T47D (cell line): ENCODE data around the gene PPARGC1A.
A peak's percentile ranks its signal among the peaks of the same experiment; 100 is the strongest.

Experiments used
- DNase-seq, 2 experiments: peaks; one replicate each; pipeline versions ENCODE4 v3.0.0 to v3.0.0-alpha.2; 2011 to 2012; ENCODE audit warnings: low read depth in 1 of 2, low spot score in 1 of 2
- JUND ChIP-seq: IDR thresholded peaks from 2 replicates; pipeline ENCODE4 v1.6.1; 2012; ENCODE audit warnings: low read depth
- in situ Hi-C: cut with HindIII; loops from 2 replicates; pipeline ENCODE4 v1.10.0; 2016; ENCODE audit warnings: low sequenced_read_pairs, low pct_unique_long_range_greater_than_20kb

PPARGC1A gene

DNA sequence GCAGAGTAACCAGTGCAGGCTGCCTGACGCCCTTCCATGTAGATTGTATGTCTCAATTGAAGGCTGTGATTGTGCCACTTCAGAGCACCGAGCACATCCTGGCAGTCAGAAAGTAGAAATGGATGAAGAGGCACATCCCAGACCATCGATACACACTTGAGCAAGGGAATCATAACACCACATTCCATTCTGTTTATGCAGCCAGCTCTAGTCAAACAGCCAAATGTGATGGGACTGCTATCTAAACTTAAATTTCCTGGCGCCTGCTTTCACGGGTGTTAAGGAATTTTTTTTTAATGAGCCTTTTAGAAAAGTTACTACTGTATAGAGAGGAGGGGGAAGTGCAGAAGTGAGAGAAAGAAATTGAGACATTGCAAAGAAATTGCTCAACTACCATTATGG, 84.4 kb downstream of the PPARGC1A start:
- no peak for DNase-seq
- in situ Hi-C loops: no loop called here
- no peak for TF ChIP-seq JUND

DNA sequence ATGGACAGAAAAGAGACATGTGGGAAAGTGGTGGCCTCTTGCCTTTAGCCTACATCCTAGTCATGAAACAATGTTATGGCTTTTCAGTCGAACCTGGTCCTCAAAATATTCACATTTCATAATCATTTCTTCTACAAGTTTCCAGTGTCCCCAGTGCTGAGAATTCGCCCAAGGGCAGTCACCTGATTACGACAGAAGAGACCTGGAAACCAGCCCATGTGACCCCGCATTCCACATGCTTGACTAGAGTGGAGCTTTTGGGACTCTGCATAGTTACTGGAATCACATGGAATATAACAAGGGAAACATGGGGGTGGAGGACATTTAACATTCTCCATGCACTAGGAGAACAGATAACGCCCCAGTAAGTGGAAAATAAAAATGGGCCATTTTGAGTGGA, 100.1 kb downstream of the PPARGC1A start:
- TF ChIP-seq JUND: no peak
- in situ Hi-C loops: no loop called here
- DNase-seq: peak in 1 of 2 experiments; percentile 50

DNA sequence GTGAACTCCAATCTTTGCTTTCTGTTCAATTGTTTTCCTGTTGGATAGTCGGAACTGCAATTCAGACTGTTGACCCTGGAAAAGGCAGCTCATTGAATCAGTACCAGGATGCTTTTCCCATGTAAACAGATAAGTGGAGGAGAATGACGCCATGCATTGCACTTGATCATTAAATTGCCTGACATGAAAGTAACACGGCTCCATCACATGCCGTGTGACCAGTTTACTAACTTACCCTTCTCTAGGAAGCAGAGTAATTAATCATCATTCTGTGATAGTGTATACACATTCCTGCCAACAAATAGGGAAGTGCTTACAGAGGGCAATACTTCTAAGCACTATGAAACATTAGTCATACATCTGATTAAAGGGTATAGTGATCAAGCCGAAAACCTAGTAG, 101.4 kb downstream of the PPARGC1A start:
- in situ Hi-C loops: no loop called here
- no peak for TF ChIP-seq JUND
- DNase-seq: no peak

DNA sequence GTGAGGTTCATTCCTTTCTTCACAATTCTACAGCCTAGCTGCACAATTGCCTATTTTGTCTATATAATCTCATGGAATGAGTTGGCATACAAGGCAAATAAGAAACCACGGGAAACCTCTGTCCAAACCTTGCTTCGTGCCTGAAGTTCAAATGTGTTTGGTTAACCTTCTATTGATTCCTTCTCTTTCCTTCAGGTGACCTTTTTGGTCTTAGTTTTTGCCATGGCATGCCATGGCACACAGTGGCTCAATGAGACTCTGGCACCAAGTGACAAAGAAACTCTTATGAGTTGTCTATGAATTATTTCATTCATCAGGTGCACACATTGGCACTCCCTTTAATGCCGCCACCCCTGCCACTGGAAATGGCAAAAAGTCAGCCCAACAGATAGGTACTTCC, 101.8 kb downstream of the PPARGC1A start:
- in situ Hi-C loops: no loop called here
- no peak for TF ChIP-seq JUND
- DNase-seq: no peak

DNA sequence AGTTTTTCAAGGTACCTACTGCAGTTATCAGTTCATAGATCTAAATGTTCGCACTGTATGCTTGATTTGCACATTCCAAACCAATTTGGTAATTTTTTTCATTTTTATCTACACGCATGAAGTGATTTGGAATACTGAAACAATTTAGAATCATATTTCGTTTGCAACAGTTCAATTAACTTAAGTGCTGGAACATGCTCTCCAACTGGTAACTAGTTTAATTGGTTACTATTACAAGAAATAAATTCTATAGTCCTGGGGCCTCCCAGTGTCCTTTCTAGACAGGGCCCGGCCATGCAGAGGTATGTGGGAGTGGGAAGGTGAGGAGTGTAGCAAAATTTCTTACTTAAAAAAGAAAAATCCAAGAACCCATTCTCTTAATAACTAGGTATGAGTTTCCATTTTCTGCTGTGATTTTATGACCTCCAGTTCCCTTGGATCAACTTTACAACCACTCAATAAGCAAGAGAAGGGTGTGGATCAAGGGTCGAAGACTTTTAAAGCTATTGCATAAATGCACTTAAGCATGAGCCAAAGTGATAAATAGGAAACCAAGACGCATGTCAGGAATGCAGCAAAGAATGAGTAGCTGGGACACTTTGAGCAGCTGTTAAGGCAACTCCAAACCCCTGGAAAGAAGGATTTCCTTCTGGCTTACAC, 106.9 kb downstream of the PPARGC1A start:
- in situ Hi-C loops: no loop called here
- no peak for DNase-seq
- no peak for TF ChIP-seq JUND

DNA sequence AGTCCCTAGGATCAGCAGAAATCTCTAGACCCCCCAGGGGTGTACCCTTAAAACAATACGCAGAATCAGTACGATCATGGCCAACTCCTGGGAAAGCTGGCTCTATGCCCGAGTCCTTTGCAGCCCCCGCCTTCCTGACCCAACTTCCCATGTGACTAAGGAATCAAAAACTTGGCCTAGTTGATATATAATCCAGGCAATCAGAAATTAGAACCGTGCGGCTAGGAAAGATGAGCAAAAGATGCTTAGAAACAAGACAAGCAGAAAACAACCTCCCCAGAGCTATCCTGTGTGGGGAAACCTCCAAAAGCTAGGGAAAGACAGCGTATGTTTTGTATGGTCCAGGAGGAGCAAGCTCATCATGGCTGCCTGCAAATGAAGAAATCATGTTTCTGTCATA, 110.0 kb downstream of the PPARGC1A start:
- in situ Hi-C loops: no loop called here
- no peak for DNase-seq
- TF ChIP-seq JUND: no peak

DNA sequence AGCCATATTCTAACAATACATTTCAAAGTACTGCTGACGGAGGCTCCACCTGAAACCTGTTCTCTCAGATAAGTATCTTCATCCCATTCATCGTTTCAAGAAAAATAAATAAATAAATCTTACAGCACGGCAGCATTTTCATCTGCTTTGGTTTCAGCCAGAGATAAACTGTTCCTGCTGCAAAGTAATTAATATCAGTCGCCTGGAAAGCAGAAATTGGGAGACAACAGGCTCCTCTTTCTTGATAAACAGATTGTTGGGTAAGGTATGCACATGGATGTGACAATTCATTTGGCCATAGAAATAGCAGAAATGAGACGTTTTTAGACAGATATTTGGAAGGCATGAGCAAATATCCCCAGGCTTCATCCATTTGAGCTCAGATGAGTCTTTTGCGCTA, 110.4 kb downstream of the PPARGC1A start:
- no peak for DNase-seq
- in situ Hi-C loops: no loop called here

DNA sequence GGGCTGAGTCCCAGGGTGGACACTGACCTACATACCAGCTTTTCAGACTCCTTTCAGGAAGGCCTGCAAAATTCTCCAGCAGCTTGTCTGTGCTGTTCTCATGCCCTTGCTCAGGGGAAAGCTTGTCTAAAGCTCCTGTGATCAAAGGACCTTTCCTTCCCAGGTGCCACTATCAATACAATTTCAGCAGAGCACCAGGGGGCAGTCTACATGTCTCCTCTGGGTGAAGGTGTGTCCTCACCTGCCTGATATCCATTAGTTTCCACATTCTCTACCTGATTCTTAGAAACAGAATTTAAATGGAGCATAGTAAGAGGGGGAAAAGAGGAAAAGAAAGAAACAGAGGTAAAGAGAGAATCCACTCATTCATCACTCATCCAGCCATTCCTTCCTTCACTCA, 114.2 kb downstream of the PPARGC1A start:
- in situ Hi-C loops: no loop called here
- peak in 1 of 2 experiments; percentile 18 for DNase-seq
- no peak for TF ChIP-seq JUND

More for the DNA sequence above, 110.4 kb downstream of the PPARGC1A start:
- TF ChIP-seq JUND: no peak

DNA sequence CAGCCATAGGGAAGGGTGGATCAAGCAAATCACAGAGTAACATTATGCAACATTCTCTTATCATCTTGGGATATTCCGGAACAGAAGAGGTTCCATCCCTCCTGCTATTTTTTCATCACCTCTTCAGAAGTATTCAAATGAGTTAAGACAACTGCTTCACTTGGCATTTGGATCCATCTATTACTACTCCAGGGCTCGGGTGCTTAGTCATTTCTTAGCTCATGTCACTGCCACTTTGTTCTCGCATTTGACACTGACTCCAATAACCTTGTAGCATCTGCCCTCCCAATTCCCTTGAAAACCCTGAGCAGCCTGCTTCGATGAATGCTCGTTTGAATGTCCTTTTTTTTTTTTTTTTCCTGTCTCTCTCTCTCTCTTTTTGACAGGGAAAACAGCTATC, 114.9 kb downstream of the PPARGC1A start:
- no peak for TF ChIP-seq JUND
- no peak for DNase-seq
- in situ Hi-C loops: no loop called here

DNA sequence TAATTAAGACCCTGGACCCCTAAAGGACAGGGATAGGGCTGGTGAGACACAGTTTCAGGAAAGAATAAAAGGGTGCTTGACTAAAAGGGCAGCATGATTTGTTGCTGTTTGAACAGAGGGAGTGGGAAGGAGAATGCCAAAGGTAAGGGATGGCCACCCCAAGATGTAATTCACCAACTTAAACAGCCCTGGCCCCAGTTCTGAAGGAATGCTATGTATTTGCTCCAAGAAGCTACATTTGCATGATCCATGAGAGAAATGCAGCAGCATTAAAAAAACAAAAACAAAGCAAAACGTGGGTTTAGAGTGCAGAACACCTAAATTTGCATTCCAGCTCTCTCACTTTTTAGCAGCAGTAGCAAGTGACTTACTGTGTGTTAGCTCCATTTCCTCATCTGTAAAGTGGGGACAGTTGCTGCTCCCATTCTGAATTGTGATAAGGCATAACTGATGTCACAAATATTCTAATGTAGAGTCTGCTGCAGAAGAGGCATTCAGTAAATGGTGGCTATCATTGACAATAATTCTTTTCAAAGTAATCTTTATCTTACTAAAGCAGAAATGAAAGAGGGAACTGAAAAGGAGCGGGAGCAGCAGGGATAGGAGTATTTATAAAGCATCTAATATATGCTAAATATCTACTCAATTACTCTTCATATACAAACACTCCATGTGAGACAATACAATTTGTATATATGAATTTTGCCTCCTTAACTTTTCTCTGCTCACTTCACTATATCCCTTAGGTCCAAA, 115.8 kb downstream of the PPARGC1A start:
- no peak for DNase-seq
- in situ Hi-C loops: no loop called here
- TF ChIP-seq JUND: no peak

DNA sequence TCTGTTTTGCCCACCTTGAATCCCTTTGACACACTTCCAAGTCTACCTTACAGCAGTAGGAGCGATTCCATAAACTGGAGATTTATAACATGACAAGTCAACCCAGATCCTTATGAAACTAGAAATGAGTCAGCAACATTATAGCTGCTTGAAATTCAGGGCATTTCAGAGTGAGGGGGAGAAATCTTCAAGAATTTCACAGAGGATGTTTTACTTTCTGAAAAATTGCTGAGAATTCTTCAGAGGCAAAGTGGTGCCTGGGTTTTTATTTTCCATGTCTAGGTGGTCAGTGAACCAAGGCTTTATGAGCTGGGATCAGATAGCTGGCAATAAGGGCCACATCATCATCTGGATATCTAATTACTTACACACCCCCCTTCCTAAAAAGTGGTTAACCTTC, 119.8 kb downstream of the PPARGC1A start:
- in situ Hi-C loops: no loop called here
- TF ChIP-seq JUND: no peak

DNA sequence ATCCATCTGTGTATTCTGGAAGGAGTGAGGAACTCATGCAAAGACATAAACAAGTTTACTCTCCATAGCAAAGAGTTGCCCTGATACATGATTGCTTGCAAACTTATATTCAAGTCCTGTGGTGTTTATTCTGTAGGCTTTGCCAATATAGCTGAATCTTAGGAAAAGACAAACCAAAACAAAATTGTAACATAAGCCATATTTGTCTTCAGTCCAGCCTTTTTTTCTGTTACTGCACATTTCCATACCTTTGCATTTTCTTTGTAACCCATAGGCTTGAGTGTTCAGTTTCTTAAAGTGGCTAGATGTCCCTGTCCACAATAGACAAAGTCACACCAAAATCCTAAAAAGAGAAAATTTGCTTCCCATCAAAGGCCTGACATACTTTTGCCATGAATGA, 120.4 kb downstream of the PPARGC1A start:
- TF ChIP-seq JUND: no peak
- DNase-seq: no peak
- in situ Hi-C loops: no loop called here

More for the DNA sequence above, 119.8 kb downstream of the PPARGC1A start:
- DNase-seq: no peak

DNA sequence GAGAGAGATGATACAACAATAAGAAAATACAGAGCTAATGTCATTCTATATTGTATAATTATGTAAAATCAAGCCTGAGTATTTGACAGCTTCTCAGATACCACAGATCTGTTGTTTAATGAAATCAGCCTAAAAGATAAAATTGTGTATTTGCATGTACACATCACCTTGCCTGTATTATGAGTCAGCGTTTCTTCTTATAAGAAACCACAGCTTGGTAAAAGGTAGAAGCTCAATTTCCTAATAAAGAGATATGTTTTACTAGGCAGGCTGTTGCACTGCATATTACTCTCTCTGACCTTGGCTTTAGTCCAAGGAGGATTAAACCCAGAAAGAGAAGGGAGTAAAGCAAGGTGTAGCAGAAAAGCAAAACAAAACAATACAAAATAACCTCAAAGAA, 121.3 kb downstream of the PPARGC1A start:
- in situ Hi-C loops: no loop called here
- no peak for TF ChIP-seq JUND
- no peak for DNase-seq
